ENCODE data around the gene PICALM.

Gene PICALM

GRCh38 chr11:86052693-86053641 is 15.9 kb downstream of the PICALM start:
- in situ Hi-C loops (cut with MboI; ENCODE audit: low sequenced_read_pairs): no loop called here

- in situ Hi-C loops (cut with MboI; ENCODE audit: low sequenced_read_pairs): no loop called here
These were observed 18.6 kb downstream of the PICALM start for GRCh38 chr11:86050196-86050709.

DNA sequence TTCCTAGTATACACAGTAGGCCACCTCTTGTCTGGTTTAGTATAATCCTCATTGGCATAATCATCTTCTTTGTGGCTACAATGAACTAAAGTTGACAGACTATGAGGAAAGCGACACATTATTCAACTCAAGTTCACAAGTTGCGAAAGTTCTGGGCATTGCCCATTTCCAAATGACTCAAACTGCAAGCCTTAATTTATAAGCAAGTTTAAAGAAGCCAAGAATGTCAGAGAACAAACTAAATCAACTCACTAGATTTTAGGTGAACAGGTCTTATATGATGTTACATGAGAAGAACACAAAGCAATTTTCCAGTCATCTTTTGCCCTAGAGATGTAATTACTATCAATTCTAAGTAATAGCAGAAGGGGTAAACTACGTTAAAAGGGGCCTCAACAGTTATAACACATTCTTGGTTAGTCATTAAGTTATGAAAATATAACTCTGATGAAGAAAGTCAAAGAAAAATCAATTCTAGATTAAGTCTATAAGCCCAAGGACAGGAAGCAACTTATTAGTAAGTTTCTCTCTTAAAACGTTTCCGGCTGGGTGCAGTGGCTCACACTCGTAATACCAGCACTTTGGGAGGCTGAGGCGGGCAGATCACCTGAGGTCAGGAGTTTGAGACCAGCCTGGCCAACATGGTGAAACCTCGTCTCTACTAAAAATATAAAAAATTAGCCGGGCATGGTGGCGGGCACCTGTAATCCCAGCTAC is 21.5 kb downstream of the PICALM start:
- in situ Hi-C loops (cut with MboI; ENCODE audit: low sequenced_read_pairs): loop anchor here (25.0 kb wide), 1 partner anchor 165 kb away; no protein-coding TSS in a partner anchor

- in situ Hi-C loops (cut with MboI; ENCODE audit: low sequenced_read_pairs): loop anchor here (25.0 kb wide), 1 partner anchor 166 kb away; no protein-coding TSS in a partner anchor
These were observed 22.8 kb downstream of the PICALM start for GRCh38 chr11:86046116-86046515.

DNA sequence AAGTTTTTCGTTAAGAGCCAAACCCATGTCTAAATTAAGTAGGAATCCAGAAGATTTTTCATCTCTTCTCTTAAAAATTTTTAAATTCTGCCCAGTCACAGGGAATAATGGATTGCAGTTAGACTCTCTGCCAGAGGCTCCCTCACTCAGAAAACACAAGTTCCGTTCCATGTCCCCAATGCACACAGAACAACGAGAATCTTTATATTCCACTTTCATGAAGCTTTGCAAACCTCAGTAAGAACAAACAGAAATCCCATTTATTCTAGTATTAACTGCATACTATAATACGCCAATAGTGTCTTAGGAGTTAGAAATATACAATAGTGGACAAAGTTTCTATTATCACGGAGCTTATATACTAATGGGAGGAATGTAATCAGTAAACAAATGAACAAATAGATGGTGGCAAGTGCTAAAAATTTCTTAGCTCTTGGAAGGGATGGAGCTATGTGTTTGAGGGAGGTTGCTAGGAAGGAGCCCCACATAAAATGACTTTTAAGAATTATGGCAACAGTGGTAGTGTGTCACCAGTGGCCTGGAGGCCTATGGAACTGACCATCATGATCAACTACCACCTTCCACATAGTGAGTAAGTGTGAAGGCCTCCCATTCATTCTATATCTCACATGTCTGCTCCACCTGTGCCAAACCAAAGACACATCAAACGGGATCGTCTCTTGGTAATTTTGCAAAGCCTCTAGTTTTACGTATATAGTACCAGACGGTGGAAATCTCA is 24.9 kb downstream of the PICALM start:
- in situ Hi-C loops (cut with MboI; ENCODE audit: low sequenced_read_pairs): loop anchor here (25.0 kb wide), 1 partner anchor 168 kb away; no protein-coding TSS in a partner anchor

- in situ Hi-C loops (cut with MboI; ENCODE audit: low sequenced_read_pairs): loop anchor here (25.0 kb wide), 1 partner anchor 170 kb away; no protein-coding TSS in a partner anchor
These were observed 26.9 kb downstream of the PICALM start for GRCh38 chr11:86041975-86042378.

DNA sequence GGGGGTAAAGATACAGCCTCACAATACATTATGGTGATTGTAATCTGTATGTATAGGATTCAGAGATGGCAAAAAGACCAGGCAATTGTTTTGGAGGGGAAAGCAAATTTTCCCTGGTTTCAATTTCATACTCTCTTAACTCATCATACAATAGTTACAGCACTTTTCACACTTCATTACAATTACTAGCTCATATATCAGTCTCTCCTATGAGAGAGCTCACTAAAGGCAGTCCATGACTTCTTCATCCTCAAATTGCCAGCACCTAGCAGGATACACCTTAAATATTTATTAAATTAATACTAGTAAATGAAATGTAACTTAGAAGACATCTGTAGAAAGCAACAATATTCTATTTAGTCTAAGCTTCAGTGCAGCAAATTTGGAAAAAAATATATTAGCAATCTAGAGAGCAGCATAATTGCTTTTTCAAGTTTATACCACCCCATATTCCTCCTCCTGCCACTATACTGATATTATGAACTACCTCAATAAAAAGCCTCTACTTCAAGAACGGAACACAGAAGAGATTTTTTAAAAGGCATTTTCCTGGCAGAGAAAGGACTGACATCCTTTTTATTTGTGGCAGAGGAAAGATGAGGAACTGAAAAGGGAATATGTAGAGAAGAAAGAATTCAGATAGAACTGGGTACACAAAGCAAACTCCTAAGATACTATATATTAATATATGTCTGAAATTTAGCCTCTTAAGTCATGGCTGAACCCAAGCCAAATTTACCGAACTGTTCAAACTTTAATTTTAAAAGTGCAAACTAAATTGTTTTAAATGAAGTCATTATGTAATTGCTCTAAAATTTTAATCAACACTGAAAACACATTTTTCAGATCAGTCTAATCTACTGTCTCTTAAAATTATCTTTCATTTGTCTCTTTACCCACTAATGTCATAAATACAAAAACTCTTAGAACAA is 27.7 kb downstream of the PICALM start:
- in situ Hi-C loops (cut with MboI; ENCODE audit: low sequenced_read_pairs): loop anchor here (25.0 kb wide), 1 partner anchor 171 kb away; no protein-coding TSS in a partner anchor

GRCh38 chr11:86039094-86039493 is 29.8 kb downstream of the PICALM start:
- in situ Hi-C loops (cut with MboI; ENCODE audit: low sequenced_read_pairs): loop anchor here (25.0 kb wide), 1 partner anchor 173 kb away; no protein-coding TSS in a partner anchor

- in situ Hi-C loops (cut with MboI; ENCODE audit: low sequenced_read_pairs): loop anchor here (25.0 kb wide), 1 partner anchor 175 kb away; no protein-coding TSS in a partner anchor
These were observed 31.1 kb downstream of the PICALM start for GRCh38 chr11:86037743-86038142.

- in situ Hi-C loops (cut with MboI; ENCODE audit: low sequenced_read_pairs): loop anchor here (25.0 kb wide), 1 partner anchor 176 kb away; no protein-coding TSS in a partner anchor
These were observed 33.0 kb downstream of the PICALM start for GRCh38 chr11:86035920-86036319.

- in situ Hi-C loops (cut with MboI; ENCODE audit: low sequenced_read_pairs): loop anchor here (25.0 kb wide), 1 partner anchor 177 kb away; no protein-coding TSS in a partner anchor
These were observed 33.7 kb downstream of the PICALM start for GRCh38 chr11:86035164-86035563.

DNA sequence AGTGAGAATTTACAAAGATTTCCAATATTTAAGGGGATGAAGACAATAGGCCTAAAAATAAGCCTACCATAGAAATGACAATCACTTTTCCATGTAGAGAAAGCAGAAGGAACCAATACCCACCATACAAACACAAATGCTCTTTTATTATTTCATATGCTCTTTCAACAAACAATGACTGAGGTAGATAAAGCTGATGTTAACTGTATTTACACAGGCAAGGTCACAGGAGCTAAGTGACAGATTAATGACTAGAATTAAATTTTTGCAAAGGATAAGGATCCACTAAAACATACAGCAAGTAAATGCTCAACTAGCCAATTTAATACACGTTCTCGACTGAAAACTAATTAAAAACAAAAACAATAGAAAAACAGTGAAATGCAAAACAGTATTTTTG is 34.2 kb downstream of the PICALM start:
- in situ Hi-C loops (cut with MboI; ENCODE audit: low sequenced_read_pairs): loop anchor here (25.0 kb wide), 1 partner anchor 178 kb away; no protein-coding TSS in a partner anchor

GRCh38 chr11:86021377-86021776 is 47.5 kb downstream of the PICALM start:
- in situ Hi-C loops (cut with MboI; ENCODE audit: low sequenced_read_pairs): no loop called here

- in situ Hi-C loops (cut with MboI; ENCODE audit: low sequenced_read_pairs): no loop called here
These were observed 50.6 kb downstream of the PICALM start for GRCh38 chr11:86018249-86018648.

- in situ Hi-C loops (cut with MboI; ENCODE audit: low sequenced_read_pairs): no loop called here
These were observed 52.4 kb downstream of the PICALM start for GRCh38 chr11:86016451-86016850.

GRCh38 chr11:86015699-86016098 is 53.2 kb downstream of the PICALM start:
- in situ Hi-C loops (cut with MboI; ENCODE audit: low sequenced_read_pairs): no loop called here

- in situ Hi-C loops (cut with MboI; ENCODE audit: low sequenced_read_pairs): no loop called here
These were observed 54.7 kb downstream of the PICALM start for GRCh38 chr11:86014221-86014620.

- in situ Hi-C loops (cut with MboI; ENCODE audit: low sequenced_read_pairs): no loop called here
These were observed 55.2 kb downstream of the PICALM start for GRCh38 chr11:86013713-86014112.

DNA sequence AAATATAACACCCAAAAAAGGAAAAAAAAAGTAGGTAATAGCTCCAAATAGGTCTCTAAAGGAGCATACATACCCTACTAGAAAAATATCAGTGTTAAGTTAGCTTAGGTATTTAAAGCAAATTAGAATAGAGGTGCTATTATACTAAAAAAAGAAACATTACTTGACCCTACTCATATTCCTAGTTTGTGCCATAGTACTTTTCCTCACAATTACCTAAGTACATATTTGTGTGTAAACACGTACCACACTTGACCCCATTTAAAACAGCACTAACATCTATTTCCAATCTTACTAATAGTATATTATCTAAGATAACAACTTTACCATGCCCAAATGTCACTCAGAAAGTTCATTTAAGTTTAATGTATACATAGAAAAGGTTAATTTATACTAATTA is 57.7 kb downstream of the PICALM start:
- in situ Hi-C loops (cut with MboI; ENCODE audit: low sequenced_read_pairs): no loop called here

All from hTERT RPE-1 (cell line).